HG03108 (cell line): Measurements from ENCODE around the gene NOX5.

ENCODE experiments used
- ATAC-seq: cut with Tn5 transposase; IDR thresholded peaks from one replicate; pipeline ENCODE4 v1.9.1; 2021; ENCODE audit warnings: moderate library complexity; ENCODE audit not compliant: unreplicated experiment

NOX5 gene

DNA sequence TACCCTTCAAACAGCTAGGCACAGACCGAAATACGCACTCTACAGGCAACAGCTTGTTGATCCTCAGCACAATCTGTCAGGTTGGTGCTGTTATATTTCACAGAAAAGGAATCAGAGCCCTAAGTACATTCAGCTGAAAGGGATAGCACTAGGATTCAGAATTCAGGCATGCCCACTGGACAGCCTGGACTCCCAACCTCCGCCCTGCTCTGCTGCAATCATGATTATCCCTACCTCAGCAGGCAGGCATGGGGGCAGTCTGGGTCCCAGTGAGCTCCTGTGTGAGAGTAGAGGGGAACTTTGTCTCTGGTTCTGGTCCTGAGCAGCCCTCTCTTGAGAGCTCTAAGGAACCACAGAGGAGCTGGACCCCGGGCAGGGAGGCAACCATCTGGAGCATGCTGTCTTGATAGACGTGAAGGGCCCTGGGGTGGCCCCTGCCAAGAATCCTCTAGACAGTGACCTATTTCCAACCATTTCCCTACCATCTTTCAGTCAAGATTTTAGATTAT is 23.4 kb upstream of the NOX5 start:
- ATAC-seq: no peak

DNA sequence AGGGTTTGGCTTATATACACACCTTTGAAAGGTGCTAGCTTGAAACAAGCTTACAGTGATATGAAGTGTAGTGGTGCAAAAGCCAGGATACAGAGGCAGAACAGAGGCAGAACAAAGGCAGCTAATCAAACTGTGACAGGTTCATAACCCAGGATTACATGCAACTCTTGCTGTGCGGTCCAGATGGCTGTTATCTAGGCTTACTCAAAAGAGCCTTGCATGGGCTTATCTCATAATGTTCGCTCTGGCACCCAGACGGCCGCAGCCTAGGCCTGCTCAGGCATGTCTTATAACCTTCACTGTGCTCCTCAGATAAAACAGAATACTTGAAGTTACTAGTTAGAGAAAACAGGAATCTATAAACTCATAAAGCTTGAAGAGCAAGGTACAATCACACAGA is 22.8 kb upstream of the NOX5 start:
- no peak for ATAC-seq

GRCh38 chr15:68992696-68993095 is 21.8 kb upstream of the NOX5 start:
- no peak for ATAC-seq

GRCh38 chr15:68993276-68993675 is 21.2 kb upstream of the NOX5 start:
- no peak for ATAC-seq

DNA sequence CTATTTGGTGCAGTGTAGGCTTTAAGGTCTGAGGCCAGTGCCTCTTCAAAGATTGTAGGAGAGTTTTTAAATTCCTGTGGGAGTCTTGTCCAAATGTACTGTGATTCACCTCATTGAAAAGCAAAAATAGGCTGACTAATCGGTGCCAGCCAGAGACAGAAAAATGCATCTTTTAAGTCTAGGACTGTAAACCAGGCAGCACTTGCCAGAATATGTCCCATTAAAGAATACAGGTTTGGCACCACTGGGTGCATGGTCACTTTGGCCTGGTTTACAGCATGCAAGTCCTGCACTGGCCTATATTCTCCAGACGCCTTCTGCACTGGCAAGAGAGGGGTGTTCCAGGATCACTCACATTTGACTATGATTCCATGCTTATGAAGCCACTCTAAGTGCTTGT is 20.3 kb upstream of the NOX5 start:
- no peak for ATAC-seq

DNA sequence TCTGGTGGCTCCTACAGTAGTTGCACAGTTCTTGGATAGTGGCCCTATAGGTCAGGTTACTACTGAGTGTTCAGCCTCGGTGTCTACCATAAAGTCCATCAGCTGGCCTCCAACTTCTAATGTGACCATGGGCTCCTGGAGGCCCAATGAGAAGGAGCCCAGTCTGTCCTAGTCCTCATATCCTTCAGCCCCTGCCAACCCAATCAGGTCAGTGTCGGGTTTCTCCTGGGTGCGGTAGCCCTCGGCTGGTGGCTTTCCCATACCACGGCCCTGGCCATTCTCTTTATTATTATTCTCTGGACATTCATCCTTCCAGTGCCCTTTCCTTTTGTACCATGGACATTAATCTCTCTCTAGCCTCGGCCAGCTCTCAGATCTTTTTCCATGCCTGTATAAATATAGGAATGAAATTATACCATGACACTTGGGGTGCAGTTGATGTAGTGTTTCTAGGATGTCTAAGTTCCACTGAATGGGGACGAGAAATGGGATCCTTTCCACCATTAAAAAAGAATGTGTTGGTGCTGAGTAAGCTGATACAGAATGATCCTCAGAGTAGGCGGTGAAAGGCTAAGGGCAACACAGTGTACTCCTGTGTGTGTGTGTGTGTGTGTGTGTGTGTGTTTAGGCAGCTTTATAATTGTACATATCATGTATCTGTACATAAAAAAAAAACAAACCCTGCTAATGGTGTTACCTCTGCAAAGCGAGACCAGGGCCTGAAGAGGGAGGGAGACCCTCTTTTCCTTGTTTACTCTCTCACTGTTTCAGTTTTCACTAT is 19.3 kb upstream of the NOX5 start:
- ATAC-seq: no peak

DNA sequence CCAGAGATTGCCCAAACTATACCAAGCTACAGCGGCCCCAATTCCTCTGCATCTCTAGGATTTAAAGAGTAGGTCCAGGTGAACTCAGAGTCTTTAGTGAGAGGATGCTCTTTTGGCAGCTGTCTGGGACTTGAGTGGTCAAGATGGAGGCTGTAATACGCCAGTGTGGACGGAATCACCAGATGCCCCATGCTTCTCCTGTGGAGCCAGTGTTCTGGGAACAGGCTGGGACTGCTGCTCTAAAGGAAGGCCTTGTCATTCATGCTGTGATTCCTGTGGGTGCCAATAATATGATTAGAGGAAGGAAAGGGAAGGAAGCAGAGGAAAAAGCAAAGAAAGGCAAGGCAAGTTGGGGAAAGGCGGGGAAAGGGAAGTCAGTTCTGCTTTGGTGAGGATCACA is 17.4 kb upstream of the NOX5 start:
- no peak for ATAC-seq

- no peak for ATAC-seq
Measured at GRCh38 chr15:68997930-68998777, 16.3 kb upstream of the NOX5 start.

GRCh38 chr15:68999091-68999490 is 15.4 kb upstream of the NOX5 start:
- ATAC-seq: no peak

GRCh38 chr15:69000091-69000490 is 14.4 kb upstream of the NOX5 start:
- ATAC-seq: no peak

GRCh38 chr15:69000725-69001503 is 13.6 kb upstream of the NOX5 start:
- ATAC-seq: no peak

DNA sequence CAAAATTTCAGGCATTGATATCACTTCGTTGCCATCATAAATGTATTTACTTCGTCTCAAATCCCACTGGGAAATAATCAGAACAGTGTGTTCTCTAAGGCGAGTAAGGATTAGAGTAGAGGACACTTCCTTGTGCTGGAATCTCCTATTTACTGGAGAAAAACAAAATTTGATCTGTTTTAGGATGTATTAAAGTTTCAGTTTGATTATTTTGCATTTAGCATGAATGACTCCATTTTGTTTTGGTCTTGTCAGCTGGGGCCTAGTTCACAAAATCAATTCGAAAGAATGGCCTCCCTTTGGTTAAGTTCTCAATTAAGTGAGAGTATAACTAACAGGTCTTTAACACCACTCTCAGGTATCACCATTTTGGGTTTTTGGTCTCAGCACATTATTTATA is 11.7 kb upstream of the NOX5 start:
- no peak for ATAC-seq

- no peak for ATAC-seq
Measured at GRCh38 chr15:69004011-69004410, 10.5 kb upstream of the NOX5 start.

DNA sequence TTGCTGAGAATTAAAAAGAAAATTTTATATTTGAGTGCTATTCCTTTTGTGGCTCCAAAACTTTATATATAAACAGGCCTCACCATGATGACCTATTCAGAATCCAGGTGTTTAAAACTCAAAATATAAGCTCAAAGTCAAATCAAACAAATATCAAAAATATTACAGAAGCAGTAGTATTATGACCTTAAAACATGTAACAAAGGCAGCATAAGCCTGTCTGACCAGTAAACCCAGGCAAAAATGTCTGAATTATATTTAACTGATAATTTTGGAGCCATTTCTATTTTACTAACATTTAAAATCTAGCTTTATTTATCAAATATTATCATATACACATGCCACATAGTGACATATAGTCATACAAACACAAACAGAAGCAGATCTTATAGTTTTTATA is 6.4 kb upstream of the NOX5 start:
- no peak for ATAC-seq

DNA sequence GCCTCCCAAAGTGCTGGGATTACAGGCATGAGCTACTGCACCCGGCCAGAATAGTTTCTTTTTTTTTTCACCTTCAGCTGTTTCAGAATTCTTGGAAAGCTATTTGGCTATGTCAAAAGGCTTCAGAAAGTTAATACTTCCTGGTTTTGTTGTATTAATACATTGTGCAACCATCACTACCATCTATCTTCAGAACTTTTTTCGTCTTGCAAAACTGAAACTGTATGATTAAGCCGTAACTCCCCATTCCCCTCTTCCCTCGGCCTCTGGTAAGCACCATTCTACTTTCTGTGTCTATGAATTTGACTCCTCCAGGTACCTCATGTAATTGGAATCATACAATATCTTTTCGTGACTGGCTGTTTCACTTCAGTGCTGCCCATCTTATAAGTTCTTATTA is 5.2 kb upstream of the NOX5 start:
- no peak for ATAC-seq

GRCh38 chr15:69011641-69012040 is 2.9 kb upstream of the NOX5 start:
- no peak for ATAC-seq

DNA sequence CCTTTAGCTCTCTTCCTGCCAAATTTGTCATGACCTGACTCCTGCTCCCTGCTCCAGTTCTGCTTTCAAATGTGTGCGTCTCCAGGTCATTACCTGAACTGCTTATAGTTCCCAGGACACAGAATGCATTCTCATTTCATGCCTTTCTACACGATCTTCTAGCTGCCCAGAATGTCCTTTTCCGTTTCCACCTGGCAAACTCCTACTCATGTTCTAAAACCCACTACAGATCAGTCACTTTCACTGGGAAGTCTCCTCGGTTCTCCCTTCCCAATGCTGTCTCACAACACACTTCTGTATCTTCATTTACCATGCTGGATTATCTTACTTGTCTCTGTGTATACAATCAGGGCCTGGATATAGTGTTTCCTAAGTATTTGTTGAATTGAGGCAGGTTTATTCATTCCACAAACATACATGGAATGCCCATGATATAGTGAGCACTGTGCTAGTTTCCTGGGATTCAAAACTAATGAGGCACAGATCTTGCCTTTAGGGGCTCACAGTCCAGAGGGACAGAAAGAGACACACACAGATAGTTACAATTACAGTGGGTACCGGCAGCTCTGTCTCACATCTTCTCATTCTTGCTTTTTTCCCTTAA is 1.6 kb upstream of the NOX5 start:
- no peak for ATAC-seq

- no peak for ATAC-seq
Measured at GRCh38 chr15:69013726-69014406, 629 bp upstream of the NOX5 start.

DNA sequence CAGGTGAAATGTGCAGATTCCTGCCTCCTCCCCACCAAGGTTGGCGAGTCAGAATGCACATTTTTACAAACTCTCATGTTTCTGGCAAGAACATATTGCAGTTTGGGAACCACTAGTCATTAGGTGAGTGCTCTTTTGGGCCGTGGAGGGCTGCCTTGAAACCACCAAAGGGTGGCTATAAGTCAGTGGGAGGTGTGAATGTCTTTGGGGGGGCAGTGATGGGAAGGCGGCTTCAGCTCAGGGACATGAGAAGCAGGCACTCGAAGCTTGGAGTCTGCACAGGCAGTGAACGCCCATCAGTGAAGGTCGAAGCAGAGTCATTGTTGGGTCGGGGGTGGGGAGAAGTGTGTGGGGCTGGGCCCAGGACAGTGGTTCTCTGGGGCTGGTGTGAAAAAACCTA is 1.1 kb downstream of the NOX5 start:
- no peak for ATAC-seq

- ATAC-seq: no peak
Measured at GRCh38 chr15:69016021-69016595, 1.6 kb downstream of the NOX5 start.
